HepG2 (cell line): Measurements from ENCODE around the gene SLC23A3. TPM values are rescaled to one million over a fixed set of nuclear protein-coding genes. Genes with fewer than 3 reads are reported as not detected.
A peak's percentile ranks its signal among the peaks of the same experiment; 100 is the strongest.

Experiments used
- ASH2L ChIP-seq: fragments of 300-600, 200-600 bp; sonication (generic); IDR thresholded peaks from 2 replicates; pipeline ENCODE4 v1.7.0; 2017; ENCODE audit warnings: low read depth, mild to moderate bottlenecking, moderate library complexity, mixed read lengths, low read length; ENCODE audit not compliant: insufficient read length
- BHLHE40 ChIP-seq: IDR thresholded peaks from 2 replicates; pipeline ENCODE4 v1.6.1; 2011; ENCODE audit warnings: low read length, improper control_type of control experiment
- HOXD1 ChIP-seq: sonication (generic); formaldehyde crosslinking; IDR thresholded peaks from 2 replicates; pipeline ENCODE4 v1.5.0; 2020; ENCODE audit warnings: missing genetic modification reagents
- NR3C1 ChIP-seq: sonication (generic); formaldehyde crosslinking; IDR thresholded peaks from 2 replicates; pipeline ENCODE4 v1.4.0; 2020; ENCODE audit warnings: missing genetic modification reagents
- REL ChIP-seq: sonication (generic); formaldehyde crosslinking; conservative IDR thresholded peaks from 2 replicates; pipeline ENCODE4 v1.8.0; 2022; ENCODE audit warnings: mild to moderate bottlenecking, missing genetic modification reagents, moderate library complexity
- SOX5 ChIP-seq: IDR thresholded peaks from 2 replicates; pipeline ENCODE4 v1.6.1; 2016; ENCODE audit warnings: borderline replicate concordance
- TCF7 ChIP-seq: sonication (generic); IDR thresholded peaks from 2 replicates; pipeline ENCODE4 v1.6.1; 2016; ENCODE audit warnings: antibody characterized with exemption, low read depth
- ZNF292 ChIP-seq: sonication (generic); formaldehyde crosslinking; IDR thresholded peaks from 2 replicates; pipeline ENCODE4 v1.8.1; 2022; ENCODE audit warnings: mild to moderate bottlenecking, low read depth, missing genetic modification reagents, borderline replicate concordance
- ZNF567 ChIP-seq: sonication (generic); formaldehyde crosslinking; IDR thresholded peaks from 2 replicates; pipeline ENCODE4 v1.8.1; 2023; ENCODE audit warnings: mild to moderate bottlenecking, missing genetic modification reagents, borderline replicate concordance
- ZNF703 ChIP-seq: sonication (generic); formaldehyde crosslinking; IDR thresholded peaks from 2 replicates; pipeline ENCODE4 v1.5.1; 2020; ENCODE audit warnings: missing genetic modification reagents, mild to moderate bottlenecking, moderate library complexity, borderline replicate concordance
- polyA plus RNA-seq, 8 experiments: library from polyadenylated mRNA; depleted of rRNA in 3 of 8; stranded (reverse) in 7 of 8; unstranded in 1 of 8; fragments of >200 nt; fragmentation: Illumina TruSeq in 4 of 8; extraction: Trizol in 4 of 8; gene quantifications; 2 replicates each; pipeline versions ENCODE4 v1.2.1 to v1.2.3, GENCODE V29; 2011 to 2016; ENCODE audit warnings: low read depth in 4 of 8, missing spikeins in 1 of 8, mixed read lengths in 1 of 8; ENCODE audit not compliant: insufficient read depth in 1 of 8
- total RNA-seq, 5 experiments: library from RNA; depleted of rRNA; stranded (reverse); fragments of >200 nt; fragmentation: Illumina TruSeq; extraction: Trizol; gene quantifications; 2 replicates each; pipeline ENCODE4 v1.2.3, GENCODE V29; 2016; ENCODE audit warnings: low read depth in 1 of 5
- TF ChIP-seq, protein P1 (sequence below), 2 experiments: fragments of 450-650 bp in 1 of 2; sonication (generic) in 1 of 2; formaldehyde crosslinking; IDR thresholded peaks; 2 replicates each; pipeline versions ENCODE4 v1.5.0 to v1.8.0; 2020 to 2022; ENCODE audit warnings: mild to moderate bottlenecking in 1 of 2, missing genetic modification reagents in 1 of 2
- TF ChIP-seq, protein P2 (sequence below): sonication (generic); formaldehyde crosslinking; IDR thresholded peaks from 2 replicates; pipeline ENCODE4 v1.4.0; 2020; ENCODE audit warnings: missing genetic modification reagents
- TF ChIP-seq, protein P3 (sequence below): sonication (generic); formaldehyde crosslinking; IDR thresholded peaks from 2 replicates; pipeline ENCODE4 v1.4.0; 2020; ENCODE audit warnings: missing genetic modification reagents
- TF ChIP-seq, protein P4 (sequence below): sonication (generic); formaldehyde crosslinking; IDR thresholded peaks from 2 replicates; pipeline ENCODE4 v1.4.0; 2020; ENCODE audit warnings: mild to moderate bottlenecking, missing genetic modification reagents
- TF ChIP-seq, protein P5 (sequence below): sonication (generic); formaldehyde crosslinking; IDR thresholded peaks from 2 replicates; pipeline ENCODE4 v1.9.0; 2022; ENCODE audit warnings: missing genetic modification reagents, mild to moderate bottlenecking, borderline replicate concordance
- TF ChIP-seq, protein P6 (sequence below): sonication (generic); formaldehyde crosslinking; IDR thresholded peaks from 2 replicates; pipeline ENCODE4 v1.8.0; 2022; ENCODE audit warnings: missing genetic modification reagents, mild to moderate bottlenecking, moderate library complexity, borderline replicate concordance
- TF ChIP-seq, protein P7 (sequence below): sonication (generic); formaldehyde crosslinking; IDR thresholded peaks from 2 replicates; pipeline ENCODE4 v1.4.0; 2020; ENCODE audit warnings: missing genetic modification reagents, borderline replicate concordance

The SLC23A3 gene
- total and polyA plus RNA-seq, 2 of the 13 experiments (the other 11 are each of a cell fraction or from before 2014, with no cell fraction given): 0.38 to 0.78 TPM

DNA sequence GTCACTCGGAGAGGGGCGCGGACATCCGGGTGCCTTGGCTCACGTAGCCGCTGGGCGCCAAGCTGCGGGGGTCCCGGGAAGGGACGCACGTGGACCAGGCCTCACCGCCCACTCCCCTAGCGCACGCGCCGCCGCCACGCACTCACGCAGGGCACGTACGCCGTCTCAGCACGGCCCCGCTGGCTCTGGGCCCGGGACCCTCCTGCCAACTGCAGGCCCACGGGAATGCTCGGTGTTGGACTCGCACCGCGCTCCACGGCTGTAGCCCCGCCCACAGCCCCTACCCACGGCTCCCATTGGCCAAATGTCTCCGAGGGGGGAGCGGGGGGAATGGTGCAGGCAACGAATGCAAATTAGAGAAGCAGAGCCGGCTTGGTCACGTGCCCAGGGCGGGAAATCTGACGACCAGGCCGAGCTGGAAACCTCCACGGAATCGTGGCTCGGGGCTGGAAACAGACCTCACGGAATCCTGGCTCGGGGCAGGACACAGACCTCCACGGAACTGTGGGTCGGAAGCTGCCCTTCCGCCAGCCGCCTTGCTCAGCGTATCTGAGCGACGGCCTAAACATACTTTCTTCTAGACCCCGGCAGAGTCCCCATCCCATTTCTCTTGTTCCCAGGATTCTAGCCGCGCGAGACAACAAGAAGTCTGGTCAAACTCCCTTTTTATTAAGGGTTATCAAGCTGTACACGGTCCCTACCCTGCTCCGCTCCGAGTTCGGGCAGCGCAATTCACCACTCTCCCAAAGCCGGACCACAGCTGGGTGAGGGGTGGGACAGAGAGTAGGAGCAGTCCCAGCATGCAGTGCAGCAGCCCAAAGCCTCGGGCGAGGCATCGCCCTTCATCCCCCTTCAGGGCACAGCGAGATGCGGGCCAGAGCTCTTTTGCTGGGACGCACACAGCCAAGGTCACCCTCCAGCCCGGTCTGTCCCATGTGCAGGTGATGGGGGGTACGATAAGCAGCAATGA lies 49.2 kb upstream of the SLC23A3 start, which contains the start of gene ABCB6 (continued):
- no peak; the same call in 1 of the 2 replicates for TF ChIP-seq REL (CRISPR knock-in tag)
- TF ChIP-seq NR3C1 (CRISPR knock-in tag): no peak
- TF ChIP-seq, protein P1, sequence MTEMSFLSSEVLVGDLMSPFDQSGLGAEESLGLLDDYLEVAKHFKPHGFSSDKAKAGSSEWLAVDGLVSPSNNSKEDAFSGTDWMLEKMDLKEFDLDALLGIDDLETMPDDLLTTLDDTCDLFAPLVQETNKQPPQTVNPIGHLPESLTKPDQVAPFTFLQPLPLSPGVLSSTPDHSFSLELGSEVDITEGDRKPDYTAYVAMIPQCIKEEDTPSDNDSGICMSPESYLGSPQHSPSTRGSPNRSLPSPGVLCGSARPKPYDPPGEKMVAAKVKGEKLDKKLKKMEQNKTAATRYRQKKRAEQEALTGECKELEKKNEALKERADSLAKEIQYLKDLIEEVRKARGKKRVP (CRISPR knock-in tag; IDR thresholded peaks at IDR 0.05): no peak; a peak in 1 of 4 replicates
- TF ChIP-seq, protein P2, sequence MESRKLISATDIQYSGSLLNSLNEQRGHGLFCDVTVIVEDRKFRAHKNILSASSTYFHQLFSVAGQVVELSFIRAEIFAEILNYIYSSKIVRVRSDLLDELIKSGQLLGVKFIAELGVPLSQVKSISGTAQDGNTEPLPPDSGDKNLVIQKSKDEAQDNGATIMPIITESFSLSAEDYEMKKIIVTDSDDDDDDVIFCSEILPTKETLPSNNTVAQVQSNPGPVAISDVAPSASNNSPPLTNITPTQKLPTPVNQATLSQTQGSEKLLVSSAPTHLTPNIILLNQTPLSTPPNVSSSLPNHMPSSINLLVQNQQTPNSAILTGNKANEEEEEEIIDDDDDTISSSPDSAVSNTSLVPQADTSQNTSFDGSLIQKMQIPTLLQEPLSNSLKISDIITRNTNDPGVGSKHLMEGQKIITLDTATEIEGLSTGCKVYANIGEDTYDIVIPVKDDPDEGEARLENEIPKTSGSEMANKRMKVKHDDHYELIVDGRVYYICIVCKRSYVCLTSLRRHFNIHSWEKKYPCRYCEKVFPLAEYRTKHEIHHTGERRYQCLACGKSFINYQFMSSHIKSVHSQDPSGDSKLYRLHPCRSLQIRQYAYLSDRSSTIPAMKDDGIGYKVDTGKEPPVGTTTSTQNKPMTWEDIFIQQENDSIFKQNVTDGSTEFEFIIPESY: 0 out of 2 replicates have a peak, but pooled peaks have one; percentile 12
- no peak for TF ChIP-seq TCF7
- TF ChIP-seq ZNF567 (CRISPR knock-in tag): no peak
- TF ChIP-seq, protein P3, sequence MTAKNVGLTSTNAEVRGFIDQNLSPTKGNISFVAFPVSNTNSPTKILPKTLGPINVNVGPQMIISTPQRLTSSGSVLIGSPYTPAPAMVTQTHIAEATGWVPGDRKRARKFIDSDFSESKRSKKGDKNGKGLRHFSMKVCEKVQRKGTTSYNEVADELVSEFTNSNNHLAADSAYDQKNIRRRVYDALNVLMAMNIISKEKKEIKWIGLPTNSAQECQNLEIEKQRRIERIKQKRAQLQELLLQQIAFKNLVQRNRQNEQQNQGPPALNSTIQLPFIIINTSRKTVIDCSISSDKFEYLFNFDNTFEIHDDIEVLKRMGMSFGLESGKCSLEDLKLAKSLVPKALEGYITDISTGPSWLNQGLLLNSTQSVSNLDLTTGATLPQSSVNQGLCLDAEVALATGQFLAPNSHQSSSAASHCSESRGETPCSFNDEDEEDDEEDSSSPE (CRISPR knock-in tag): peak; percentile 98
- TF ChIP-seq ZNF703: peak; percentile 84; the same call in 1 of the 2 replicates
- TF ChIP-seq, protein P4, sequence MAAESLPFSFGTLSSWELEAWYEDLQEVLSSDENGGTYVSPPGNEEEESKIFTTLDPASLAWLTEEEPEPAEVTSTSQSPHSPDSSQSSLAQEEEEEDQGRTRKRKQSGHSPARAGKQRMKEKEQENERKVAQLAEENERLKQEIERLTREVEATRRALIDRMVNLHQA: peak; percentile 85; the same call in 1 of the 2 replicates
- TF ChIP-seq ZNF292: no peak
- TF ChIP-seq, protein P5, sequence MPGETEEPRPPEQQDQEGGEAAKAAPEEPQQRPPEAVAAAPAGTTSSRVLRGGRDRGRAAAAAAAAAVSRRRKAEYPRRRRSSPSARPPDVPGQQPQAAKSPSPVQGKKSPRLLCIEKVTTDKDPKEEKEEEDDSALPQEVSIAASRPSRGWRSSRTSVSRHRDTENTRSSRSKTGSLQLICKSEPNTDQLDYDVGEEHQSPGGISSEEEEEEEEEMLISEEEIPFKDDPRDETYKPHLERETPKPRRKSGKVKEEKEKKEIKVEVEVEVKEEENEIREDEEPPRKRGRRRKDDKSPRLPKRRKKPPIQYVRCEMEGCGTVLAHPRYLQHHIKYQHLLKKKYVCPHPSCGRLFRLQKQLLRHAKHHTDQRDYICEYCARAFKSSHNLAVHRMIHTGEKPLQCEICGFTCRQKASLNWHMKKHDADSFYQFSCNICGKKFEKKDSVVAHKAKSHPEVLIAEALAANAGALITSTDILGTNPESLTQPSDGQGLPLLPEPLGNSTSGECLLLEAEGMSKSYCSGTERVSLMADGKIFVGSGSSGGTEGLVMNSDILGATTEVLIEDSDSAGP (CRISPR knock-in tag): peak; percentile 97
- TF ChIP-seq, protein P6, sequence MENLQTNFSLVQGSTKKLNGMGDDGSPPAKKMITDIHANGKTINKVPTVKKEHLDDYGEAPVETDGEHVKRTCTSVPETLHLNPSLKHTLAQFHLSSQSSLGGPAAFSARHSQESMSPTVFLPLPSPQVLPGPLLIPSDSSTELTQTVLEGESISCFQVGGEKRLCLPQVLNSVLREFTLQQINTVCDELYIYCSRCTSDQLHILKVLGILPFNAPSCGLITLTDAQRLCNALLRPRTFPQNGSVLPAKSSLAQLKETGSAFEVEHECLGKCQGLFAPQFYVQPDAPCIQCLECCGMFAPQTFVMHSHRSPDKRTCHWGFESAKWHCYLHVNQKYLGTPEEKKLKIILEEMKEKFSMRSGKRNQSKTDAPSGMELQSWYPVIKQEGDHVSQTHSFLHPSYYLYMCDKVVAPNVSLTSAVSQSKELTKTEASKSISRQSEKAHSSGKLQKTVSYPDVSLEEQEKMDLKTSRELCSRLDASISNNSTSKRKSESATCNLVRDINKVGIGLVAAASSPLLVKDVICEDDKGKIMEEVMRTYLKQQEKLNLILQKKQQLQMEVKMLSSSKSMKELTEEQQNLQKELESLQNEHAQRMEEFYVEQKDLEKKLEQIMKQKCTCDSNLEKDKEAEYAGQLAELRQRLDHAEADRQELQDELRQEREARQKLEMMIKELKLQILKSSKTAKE (CRISPR knock-in tag): no peak
- TF ChIP-seq SOX5 (CRISPR knock-in tag): peak; percentile 59; the same call in 1 of the 2 replicates
- TF ChIP-seq HOXD1: peak; percentile 65
- TF ChIP-seq BHLHE40: peak; percentile 98
- TF ChIP-seq ASH2L: no peak
- TF ChIP-seq, protein P7, sequence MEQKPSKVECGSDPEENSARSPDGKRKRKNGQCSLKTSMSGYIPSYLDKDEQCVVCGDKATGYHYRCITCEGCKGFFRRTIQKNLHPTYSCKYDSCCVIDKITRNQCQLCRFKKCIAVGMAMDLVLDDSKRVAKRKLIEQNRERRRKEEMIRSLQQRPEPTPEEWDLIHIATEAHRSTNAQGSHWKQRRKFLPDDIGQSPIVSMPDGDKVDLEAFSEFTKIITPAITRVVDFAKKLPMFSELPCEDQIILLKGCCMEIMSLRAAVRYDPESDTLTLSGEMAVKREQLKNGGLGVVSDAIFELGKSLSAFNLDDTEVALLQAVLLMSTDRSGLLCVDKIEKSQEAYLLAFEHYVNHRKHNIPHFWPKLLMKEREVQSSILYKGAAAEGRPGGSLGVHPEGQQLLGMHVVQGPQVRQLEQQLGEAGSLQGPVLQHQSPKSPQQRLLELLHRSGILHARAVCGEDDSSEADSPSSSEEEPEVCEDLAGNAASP (CRISPR knock-in tag): peak; percentile 65; the same call in 1 of the 2 replicates
